ENCODE results near the gene ATP13A3. TPM values are rescaled to one million over a fixed set of nuclear protein-coding genes. Genes with fewer than 3 reads are reported as not detected.
A peak's percentile ranks its signal among the peaks of the same experiment; 100 is the strongest.
"Not testable (repeated sequence)": the region's sequence is repeated elsewhere in the genome, so short reads cannot be mapped to it uniquely, and the experiment has no call there.

ATP13A3 gene
- 57.7 TPM for total RNA-seq

GRCh38 chr3:194486540-194487288 is at the start of gene ATP13A3:
TSS of gene ATP13A3 (minus strand) at chr3:194487002. CDS start at chr3:194462190, 24,812 bp downstream.
- H3K4me3 ChIP-seq = peak within 1 kb of the TSS; percentile 59 to 83
- peaks cover 46% of the 10 kb centered on the region for H3K4me1 ChIP-seq
- TF ChIP-seq POLR2A (IDR thresholded peaks at IDR 0.05) = peak in 1 of 2 donors; percentile 71
- no peak for TF ChIP-seq CTCF (IDR thresholded peaks at IDR 0.05)
- TF ChIP-seq POLR2AphosphoS5 (IDR thresholded peaks at IDR 0.05; ENCODE audit: insufficient read depth in 1 of 2, low read depth in 1 of 2) = peak; percentile 57 to 84
- no peaks in the 10 kb centered on the region for H3K36me3 ChIP-seq
- intact Hi-C loops (cut with DNase I) = loop anchor here (5.0 kb wide), 1 partner anchor 96 kb away; no protein-coding TSS in a partner anchor
- DNase-seq (ENCODE audit: extremely low spot score in 2 of 2) = peak in 1 of 2 donors; percentile 92
- no peaks in the 10 kb centered on the region for H3K9me3 ChIP-seq
- peak within 1 kb of the TSS; percentile 84 for H3K27ac ChIP-seq
- H3K27me3 ChIP-seq = no peaks in the 10 kb centered on the region

- H3K27ac ChIP-seq; H3K9me3 ChIP-seq; DNase-seq (ENCODE audit: extremely low spot score in 2 of 2); H3K36me3 ChIP-seq; H3K27me3 ChIP-seq; H3K4me1 ChIP-seq; H3K4me3 ChIP-seq; intact Hi-C loops (cut with DNase I): not testable (repeated sequence)
Observed at GRCh38 chr3:194535199-194535598, 48.4 kb upstream of the ATP13A3 start.

- no peaks in the 10 kb centered on the region for H3K27me3 ChIP-seq
- H3K27ac ChIP-seq = no peak overlapping the region
- intact Hi-C loops (cut with DNase I) = no loop called here
- no peak overlapping the region for H3K4me3 ChIP-seq
- H3K4me1 ChIP-seq = peaks cover 9% of the 10 kb centered on the region
- no peaks in the 10 kb centered on the region for H3K36me3 ChIP-seq
- DNase-seq (ENCODE audit: extremely low spot score in 2 of 2) = no peak
- no peaks in the 10 kb centered on the region for H3K9me3 ChIP-seq
- TF ChIP-seq CTCF (IDR thresholded peaks at IDR 0.05) (no peak), POLR2A (IDR thresholded peaks at IDR 0.05) (no peak), POLR2AphosphoS5 (IDR thresholded peaks at IDR 0.05; ENCODE audit: insufficient read depth in 1 of 2, low read depth in 1 of 2) (no peak)
Observed at GRCh38 chr3:194534243-194534642, 47.4 kb upstream of the ATP13A3 start.

- Histone ChIP-seq H3K4me1 (peaks cover 5% of the 10 kb centered on the region), H3K9me3 (no peaks in the 10 kb centered on the region), H3K27ac (no peak overlapping the region), H3K4me3 (no peak overlapping the region), H3K36me3 (no peaks in the 10 kb centered on the region), H3K27me3 (no peaks in the 10 kb centered on the region)
- intact Hi-C loops (cut with DNase I) = no loop called here
- TF ChIP-seq POLR2A (IDR thresholded peaks at IDR 0.05) (no peak), CTCF (IDR thresholded peaks at IDR 0.05) (no peak), POLR2AphosphoS5 (IDR thresholded peaks at IDR 0.05; ENCODE audit: insufficient read depth in 1 of 2, low read depth in 1 of 2) (no peak)
- DNase-seq (ENCODE audit: extremely low spot score in 2 of 2) = no peak
Observed at GRCh38 chr3:194532591-194532990, 45.8 kb upstream of the ATP13A3 start.

- intact Hi-C loops (cut with DNase I) = no loop called here
- Histone ChIP-seq H3K4me3 (no peak overlapping the region), H3K9me3 (no peaks in the 10 kb centered on the region), H3K27me3 (no peaks in the 10 kb centered on the region), H3K36me3 (no peaks in the 10 kb centered on the region), H3K4me1 (no peaks in the 10 kb centered on the region), H3K27ac (no peak overlapping the region)
- DNase-seq (ENCODE audit: extremely low spot score in 2 of 2) = no peak
- no peak for TF ChIP-seq CTCF (IDR thresholded peaks at IDR 0.05)
- TF ChIP-seq POLR2AphosphoS5 (IDR thresholded peaks at IDR 0.05; ENCODE audit: insufficient read depth in 1 of 2, low read depth in 1 of 2) = no peak
- TF ChIP-seq POLR2A (IDR thresholded peaks at IDR 0.05) = no peak
Observed at GRCh38 chr3:194527726-194528125, 40.9 kb upstream of the ATP13A3 start.

All from vagina (tissue), 2 donors.